HL-60 (cell line): ENCODE results near the gene SELENBP1.

ENCODE experiments used
- CTCF ChIP-seq: IDR thresholded peaks from one replicate; pipeline ENCODE4 v1.5.1; 2011; ENCODE audit warnings: low read length, control low read depth, inconsistent platforms; ENCODE audit not compliant: insufficient read depth
- GABPA ChIP-seq: IDR thresholded peaks from 2 replicates; pipeline ENCODE4 v1.6.1; 2012; ENCODE audit warnings: low read depth
- POLR2AphosphoS5 ChIP-seq: IDR thresholded peaks from 2 replicates; pipeline ENCODE4 v1.6.1; 2012; ENCODE audit warnings: low read depth
- REST ChIP-seq: IDR thresholded peaks from 2 replicates; pipeline ENCODE4 v1.6.1; 2012; ENCODE audit warnings: low read depth; ENCODE audit not compliant: insufficient replicate concordance
- SPI1 ChIP-seq: IDR thresholded peaks from 2 replicates; pipeline ENCODE4 v1.6.1; 2012; ENCODE audit warnings: low read depth, mild to moderate bottlenecking, borderline replicate concordance

GRCh38 chr1:151408891-151409290 is 36.4 kb upstream of the SELENBP1 start:
- TF ChIP-seq CTCF (no peak), POLR2AphosphoS5 (no peak), GABPA (no peak), REST (no peak), SPI1 (no peak)
